ENCODE data around the gene HAUS2.
A peak's percentile ranks its signal among the peaks of the same experiment; 100 is the strongest.

HAUS2 gene

DNA sequence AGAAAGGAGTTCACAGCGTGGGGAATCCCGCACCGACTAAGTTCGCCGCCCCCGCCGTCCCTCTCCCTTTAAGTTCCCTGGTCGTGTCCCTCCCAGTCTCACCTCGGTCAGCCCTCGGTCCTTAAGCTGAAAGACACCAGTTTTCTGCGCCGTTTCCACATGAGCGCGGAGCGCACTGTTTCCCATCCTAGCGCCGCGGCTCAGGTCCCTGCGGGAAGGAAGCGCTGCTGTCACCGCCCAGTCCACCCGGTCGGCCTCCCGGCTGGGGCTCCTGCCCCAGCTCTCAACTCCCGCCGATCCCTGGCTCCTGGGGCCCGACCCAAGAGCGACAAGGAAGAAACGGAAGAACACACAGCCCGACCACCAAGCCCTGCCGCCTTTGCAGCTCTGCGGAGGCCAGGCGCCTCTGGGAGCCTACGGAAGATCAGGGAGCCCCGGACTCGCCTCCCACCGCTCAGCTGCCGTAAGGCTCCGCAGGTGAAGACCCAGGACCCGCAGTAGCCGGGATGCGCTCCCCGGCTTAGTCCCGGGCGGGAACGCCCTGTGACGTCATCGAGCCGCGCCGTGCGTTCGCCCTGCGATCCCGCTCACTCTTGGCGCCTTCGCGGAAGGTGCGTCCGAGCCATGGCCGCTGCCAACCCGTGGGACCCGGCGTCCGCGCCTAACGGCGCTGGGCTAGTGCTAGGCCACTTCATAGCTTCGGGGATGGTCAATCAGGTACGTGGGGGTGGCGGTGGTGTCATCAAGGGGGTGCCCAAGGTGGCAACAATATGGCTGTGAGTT lies at the start of gene HAUS2, which contains the start of gene LRRC57:
TSS of gene HAUS2 (plus strand) at position 590 of the 783 bp plus-strand sequence. CDS start at position 625, 35 bp downstream.
TSS of gene LRRC57 (minus strand) at position 545 of the 783 bp plus-strand sequence. CDS start at position 186, 359 bp downstream.
- peak within 1 kb of the TSS; percentile 99 for H3K4me3 ChIP-seq (ENCODE audit: low read depth, low read length)
- no peak for TF ChIP-seq CTCF (IDR thresholded peaks at IDR 0.05; ENCODE audit: borderline replicate concordance, insufficient read depth, low read depth, low read length)

GRCh38 chr15:42499858-42500609 lies 48.6 kb upstream of the HAUS2 start:
- no peak for TF ChIP-seq CTCF (IDR thresholded peaks at IDR 0.05; ENCODE audit: borderline replicate concordance, insufficient read depth, low read depth, low read length)

GRCh38 chr15:42502477-42502876 lies 46.2 kb upstream of the HAUS2 start:
- H3K4me3 ChIP-seq (ENCODE audit: low read depth, low read length) = no peak overlapping the region
- no peak for TF ChIP-seq CTCF (IDR thresholded peaks at IDR 0.05; ENCODE audit: borderline replicate concordance, insufficient read depth, low read depth, low read length)

More at GRCh38 chr15:42499858-42500609, 48.6 kb upstream of the HAUS2 start:
- no peak overlapping the region for H3K4me3 ChIP-seq (ENCODE audit: low read depth, low read length)

DNA sequence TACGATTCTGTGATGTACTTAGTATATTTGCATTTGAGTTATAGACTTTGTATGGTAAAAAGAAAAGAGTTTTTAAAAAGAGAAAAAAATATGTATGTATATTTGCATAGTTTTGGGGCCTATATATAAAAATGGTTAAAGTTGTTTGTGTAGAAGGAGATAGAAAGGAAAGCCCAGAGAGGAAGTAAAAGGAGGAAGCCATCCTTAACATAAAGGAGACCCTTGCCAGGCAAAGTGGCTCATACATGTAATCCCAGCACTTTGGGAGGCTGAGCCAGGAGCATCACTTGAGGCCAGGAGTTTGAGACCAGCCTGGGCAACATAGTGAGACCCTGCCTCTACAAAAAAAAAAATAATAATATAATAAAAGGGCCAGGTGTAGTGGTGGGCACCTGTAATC lies 44.8 kb upstream of the HAUS2 start:
- TF ChIP-seq CTCF (IDR thresholded peaks at IDR 0.05; ENCODE audit: borderline replicate concordance, insufficient read depth, low read depth, low read length) = no peak
- no peak overlapping the region for H3K4me3 ChIP-seq (ENCODE audit: low read depth, low read length)

GRCh38 chr15:42504631-42505030 lies 44.0 kb upstream of the HAUS2 start:
- no peak overlapping the region for H3K4me3 ChIP-seq (ENCODE audit: low read depth, low read length)
- no peak for TF ChIP-seq CTCF (IDR thresholded peaks at IDR 0.05; ENCODE audit: borderline replicate concordance, insufficient read depth, low read depth, low read length)

DNA sequence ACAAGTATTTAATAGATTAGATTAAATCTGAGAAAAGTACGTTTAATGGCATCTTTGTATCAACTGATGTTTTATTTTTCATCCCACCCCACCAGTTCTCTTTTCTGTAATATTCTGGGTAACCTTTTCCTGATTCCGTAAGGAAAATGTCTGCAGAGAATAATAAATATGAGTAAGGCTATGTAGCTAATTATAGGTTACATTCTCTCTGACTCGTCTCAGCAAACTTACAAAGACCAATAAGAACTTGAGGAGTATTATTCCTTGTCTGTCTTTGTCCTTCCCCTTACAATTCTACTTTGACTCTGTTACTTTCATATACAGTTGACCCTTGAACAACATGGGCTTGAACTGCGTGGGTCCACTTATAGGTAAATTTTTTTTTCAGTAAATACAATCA lies 41.1 kb upstream of the HAUS2 start:
- no peak for TF ChIP-seq CTCF (IDR thresholded peaks at IDR 0.05; ENCODE audit: borderline replicate concordance, insufficient read depth, low read depth, low read length)

More for the DNA sequence above, 41.1 kb upstream of the HAUS2 start:
- H3K4me3 ChIP-seq (ENCODE audit: low read depth, low read length) = no peak overlapping the region
